Measurements from ENCODE around the gene RGMA.
"Not testable (repeated sequence)": the region's sequence is repeated elsewhere in the genome, so short reads cannot be mapped to it uniquely, and the experiment has no call there.

Gene RGMA

GRCh38 chr15:93042211-93042610 is 46.8 kb downstream of the RGMA start:
- Histone ChIP-seq H3K56ac (ENCODE audit: low read length) (no peak overlapping the region), H3K4me1 (ENCODE audit: control insufficient read depth, low read depth, low read length) (no peaks in the 10 kb centered on the region), H3K27me3 (ENCODE audit: insufficient read depth, low read length, poor library complexity) (no peaks in the 10 kb centered on the region), H3K18ac (ENCODE audit: low read length) (no peak overlapping the region), H3K79me2 (ENCODE audit: control insufficient read depth, insufficient read depth, low read length) (no peaks in the 10 kb centered on the region), H3K23ac (ENCODE audit: low read length) (no peak overlapping the region), H3K9ac (ENCODE audit: low read length) (no peak overlapping the region), H3K4ac (ENCODE audit: low read depth, low read length) (no peak overlapping the region), H3K79me1 (ENCODE audit: low read length) (no peaks in the 10 kb centered on the region), H3K4me2 (ENCODE audit: low read length) (no peak overlapping the region), H2BK15ac (replicated peaks; ENCODE audit: low read depth) (no peak overlapping the region), H2BK5ac (ENCODE audit: low read length) (no peak overlapping the region), H3K27ac (ENCODE audit: low read depth, low read length) (no peak overlapping the region), H4K8ac (ENCODE audit: low read depth, low read length) (no peak overlapping the region), H2BK120ac (ENCODE audit: low read depth, low read length) (no peak overlapping the region), H4K5ac (ENCODE audit: low read length) (no peak overlapping the region), H3K4me3 (ENCODE audit: low read length) (no peak overlapping the region), H2AK5ac (ENCODE audit: low read length) (no peak overlapping the region), H3K36me3 (ENCODE audit: control insufficient read depth, insufficient read depth, low read length) (no peaks in the 10 kb centered on the region)
- no CpG with 5 or more reads among the region's 3 CpGs for WGBS (ENCODE audit: extremely low coverage, insufficient coverage, low lambda C conversion rate)
- DNase-seq: no peak

- Histone ChIP-seq H2BK120ac (ENCODE audit: low read depth, low read length) (no peak overlapping the region), H2AK5ac (ENCODE audit: low read length) (no peak overlapping the region), H3K18ac (ENCODE audit: low read length) (no peak overlapping the region), H4K8ac (ENCODE audit: low read depth, low read length) (no peak overlapping the region), H2BK5ac (ENCODE audit: low read length) (no peak overlapping the region), H2BK15ac (replicated peaks; ENCODE audit: low read depth) (no peak overlapping the region), H3K23ac (ENCODE audit: low read length) (no peak overlapping the region), H3K4me1 (ENCODE audit: control insufficient read depth, low read depth, low read length) (no peaks in the 10 kb centered on the region), H3K4me3 (ENCODE audit: low read length) (no peak overlapping the region), H3K27me3 (ENCODE audit: insufficient read depth, low read length, poor library complexity) (no peaks in the 10 kb centered on the region), H3K4ac (ENCODE audit: low read depth, low read length) (no peak overlapping the region), H4K5ac (ENCODE audit: low read length) (no peak overlapping the region), H3K27ac (ENCODE audit: low read depth, low read length) (no peak overlapping the region), H3K36me3 (ENCODE audit: control insufficient read depth, insufficient read depth, low read length) (no peaks in the 10 kb centered on the region), H3K79me2 (ENCODE audit: control insufficient read depth, insufficient read depth, low read length) (no peaks in the 10 kb centered on the region), H3K79me1 (ENCODE audit: low read length) (no peaks in the 10 kb centered on the region), H3K56ac (ENCODE audit: low read length) (no peak overlapping the region), H3K9ac (ENCODE audit: low read length) (no peak overlapping the region), H3K4me2 (ENCODE audit: low read length) (no peak overlapping the region)
- WGBS (ENCODE audit: extremely low coverage, insufficient coverage, low lambda C conversion rate): no CpG with 5 or more reads among the region's 13 CpGs
- no peak for DNase-seq
These were observed 47.9 kb downstream of the RGMA start for GRCh38 chr15:93041159-93041547.

GRCh38 chr15:93040288-93041158 is 48.5 kb downstream of the RGMA start:
- H3K18ac ChIP-seq (ENCODE audit: low read length): no peak overlapping the region
- no peaks in the 10 kb centered on the region for H3K4me1 ChIP-seq (ENCODE audit: control insufficient read depth, low read depth, low read length)
- H3K79me1 ChIP-seq (ENCODE audit: low read length): no peaks in the 10 kb centered on the region
- no peak overlapping the region for H3K4me3 ChIP-seq (ENCODE audit: low read length)
- H2BK5ac ChIP-seq (ENCODE audit: low read length): no peak overlapping the region
- H3K4ac ChIP-seq (ENCODE audit: low read depth, low read length): no peak overlapping the region
- H3K27me3 ChIP-seq (ENCODE audit: insufficient read depth, low read length, poor library complexity): no peaks in the 10 kb centered on the region
- H3K56ac ChIP-seq (ENCODE audit: low read length): no peak overlapping the region
- no peak for DNase-seq
- H4K8ac ChIP-seq (ENCODE audit: low read depth, low read length): no peak overlapping the region
- no peak overlapping the region for H4K5ac ChIP-seq (ENCODE audit: low read length)
- H3K4me2 ChIP-seq (ENCODE audit: low read length): no peak overlapping the region
- no CpG with 5 or more reads among the region's 20 CpGs for WGBS (ENCODE audit: extremely low coverage, insufficient coverage, low lambda C conversion rate)
- H2BK120ac ChIP-seq (ENCODE audit: low read depth, low read length): no peak overlapping the region
- no peak overlapping the region for H3K27ac ChIP-seq (ENCODE audit: low read depth, low read length)
- no peaks in the 10 kb centered on the region for H3K36me3 ChIP-seq (ENCODE audit: control insufficient read depth, insufficient read depth, low read length)
- no peak overlapping the region for H3K23ac ChIP-seq (ENCODE audit: low read length)
- H2BK15ac ChIP-seq (replicated peaks; ENCODE audit: low read depth): no peak overlapping the region
- no peak overlapping the region for H3K9ac ChIP-seq (ENCODE audit: low read length)
- no peak overlapping the region for H2AK5ac ChIP-seq (ENCODE audit: low read length)
- no peaks in the 10 kb centered on the region for H3K79me2 ChIP-seq (ENCODE audit: control insufficient read depth, insufficient read depth, low read length)

DNA sequence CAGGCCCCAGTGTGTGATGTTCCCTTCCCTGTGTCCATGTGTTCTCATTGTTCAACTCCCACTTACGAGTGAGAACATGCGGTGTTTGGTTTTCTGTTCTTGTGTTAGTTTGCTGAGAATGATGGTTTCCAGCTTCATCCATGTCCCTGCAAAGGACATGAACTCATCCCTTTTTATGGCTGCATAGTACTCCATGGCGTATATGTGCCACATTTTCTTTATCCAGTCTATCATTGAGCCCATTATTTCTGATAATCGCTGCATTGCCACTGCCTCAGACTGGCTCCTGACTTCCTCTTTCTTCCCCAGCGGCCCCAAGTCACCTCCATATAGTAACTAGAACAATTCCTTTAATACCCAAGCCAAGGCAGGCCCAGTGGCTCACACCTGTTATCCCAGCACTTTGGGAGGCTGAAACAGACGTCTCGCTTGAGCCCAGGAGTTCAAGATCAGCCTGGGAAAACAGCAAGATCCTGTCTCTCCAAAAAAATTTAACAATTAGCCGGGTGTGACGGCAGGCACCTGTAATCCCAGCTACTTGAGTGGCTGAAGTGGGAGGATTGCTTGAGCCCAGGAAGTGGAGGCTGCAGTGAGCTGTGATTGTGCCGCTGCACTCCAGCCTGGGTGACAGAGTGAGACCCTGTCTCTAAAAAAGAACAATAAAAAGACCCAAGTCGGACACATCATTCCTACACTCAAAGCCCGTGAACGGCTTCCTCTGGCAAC is 49.3 kb downstream of the RGMA start:
- H3K56ac ChIP-seq (ENCODE audit: low read length); H3K27me3 ChIP-seq (ENCODE audit: insufficient read depth, low read length, poor library complexity); H2BK120ac ChIP-seq (ENCODE audit: low read depth, low read length); H3K4me2 ChIP-seq (ENCODE audit: low read length); H3K18ac ChIP-seq (ENCODE audit: low read length); H2AK5ac ChIP-seq (ENCODE audit: low read length); H3K27ac ChIP-seq (ENCODE audit: low read depth, low read length); H3K36me3 ChIP-seq (ENCODE audit: control insufficient read depth, insufficient read depth, low read length); DNase-seq; H3K4me3 ChIP-seq (ENCODE audit: low read length); H4K5ac ChIP-seq (ENCODE audit: low read length); H3K9ac ChIP-seq (ENCODE audit: low read length); H2BK15ac ChIP-seq (replicated peaks; ENCODE audit: low read depth); H3K79me1 ChIP-seq (ENCODE audit: low read length); H3K4me1 ChIP-seq (ENCODE audit: control insufficient read depth, low read depth, low read length); H3K79me2 ChIP-seq (ENCODE audit: control insufficient read depth, insufficient read depth, low read length); H3K4ac ChIP-seq (ENCODE audit: low read depth, low read length); H4K8ac ChIP-seq (ENCODE audit: low read depth, low read length); H3K23ac ChIP-seq (ENCODE audit: low read length); H2BK5ac ChIP-seq (ENCODE audit: low read length): not testable (repeated sequence)
- no CpG with 5 or more reads among the region's 13 CpGs for WGBS (ENCODE audit: extremely low coverage, insufficient coverage, low lambda C conversion rate)

GRCh38 chr15:93037820-93038705 is 50.9 kb downstream of the RGMA start:
- no peaks in the 10 kb centered on the region for H3K27me3 ChIP-seq (ENCODE audit: insufficient read depth, low read length, poor library complexity)
- no peak overlapping the region for H2BK120ac ChIP-seq (ENCODE audit: low read depth, low read length)
- no peak overlapping the region for H4K5ac ChIP-seq (ENCODE audit: low read length)
- no peaks in the 10 kb centered on the region for H3K4me1 ChIP-seq (ENCODE audit: control insufficient read depth, low read depth, low read length)
- no peaks in the 10 kb centered on the region for H3K36me3 ChIP-seq (ENCODE audit: control insufficient read depth, insufficient read depth, low read length)
- no peaks in the 10 kb centered on the region for H3K79me2 ChIP-seq (ENCODE audit: control insufficient read depth, insufficient read depth, low read length)
- H3K56ac ChIP-seq (ENCODE audit: low read length): no peak overlapping the region
- no peak overlapping the region for H3K23ac ChIP-seq (ENCODE audit: low read length)
- H3K18ac ChIP-seq (ENCODE audit: low read length): no peak overlapping the region
- DNase-seq: no peak
- no peaks in the 10 kb centered on the region for H3K79me1 ChIP-seq (ENCODE audit: low read length)
- H3K27ac ChIP-seq (ENCODE audit: low read depth, low read length): no peak overlapping the region
- no peak overlapping the region for H2BK5ac ChIP-seq (ENCODE audit: low read length)
- no peak overlapping the region for H2AK5ac ChIP-seq (ENCODE audit: low read length)
- no peak overlapping the region for H4K8ac ChIP-seq (ENCODE audit: low read depth, low read length)
- no peak overlapping the region for H3K9ac ChIP-seq (ENCODE audit: low read length)
- H2BK15ac ChIP-seq (replicated peaks; ENCODE audit: low read depth): no peak overlapping the region
- no peak overlapping the region for H3K4me3 ChIP-seq (ENCODE audit: low read length)
- no peak overlapping the region for H3K4ac ChIP-seq (ENCODE audit: low read depth, low read length)
- no peak overlapping the region for H3K4me2 ChIP-seq (ENCODE audit: low read length)
- no CpG with 5 or more reads among the region's 20 CpGs for WGBS (ENCODE audit: extremely low coverage, insufficient coverage, low lambda C conversion rate)

All from mesendoderm (in vitro differentiated cells).